Lower leg skin (tissue), 3 donors: ENCODE data around the gene KRI1.

Source experiments
- CTCF ChIP-seq, 3 donors: fragments of 450-650 bp; IDR thresholded peaks; one replicate each; pipeline ENCODE4 v1.5.1; 2016; ENCODE audit warnings: antibody characterized with exemption in 3 of 3, mild to moderate bottlenecking in 3 of 3, moderate library complexity in 2 of 3
- POLR2A ChIP-seq, 2 donors: fragments of 450-650 bp; IDR thresholded peaks; one replicate each; pipeline ENCODE4 v1.6.1; 2016 to 2017; ENCODE audit warnings: antibody characterized with exemption in 2 of 2, mild to moderate bottlenecking in 1 of 2, moderate library complexity in 1 of 2

- TF ChIP-seq CTCF (IDR thresholded peaks at IDR 0.05) (no peak), POLR2A (IDR thresholded peaks at IDR 0.05) (no peak)
These were observed 11.8 kb downstream of the KRI1 start for GRCh38 chr19:10553943-10554381.
